ENCODE measurements around the gene ANXA6. TPM values are rescaled to one million over a fixed set of nuclear protein-coding genes. Genes with fewer than 3 reads are reported as not detected.

The ANXA6 gene
- total RNA-seq, 2 donors from 2014 or later, result 204 to 235 TPM

DNA sequence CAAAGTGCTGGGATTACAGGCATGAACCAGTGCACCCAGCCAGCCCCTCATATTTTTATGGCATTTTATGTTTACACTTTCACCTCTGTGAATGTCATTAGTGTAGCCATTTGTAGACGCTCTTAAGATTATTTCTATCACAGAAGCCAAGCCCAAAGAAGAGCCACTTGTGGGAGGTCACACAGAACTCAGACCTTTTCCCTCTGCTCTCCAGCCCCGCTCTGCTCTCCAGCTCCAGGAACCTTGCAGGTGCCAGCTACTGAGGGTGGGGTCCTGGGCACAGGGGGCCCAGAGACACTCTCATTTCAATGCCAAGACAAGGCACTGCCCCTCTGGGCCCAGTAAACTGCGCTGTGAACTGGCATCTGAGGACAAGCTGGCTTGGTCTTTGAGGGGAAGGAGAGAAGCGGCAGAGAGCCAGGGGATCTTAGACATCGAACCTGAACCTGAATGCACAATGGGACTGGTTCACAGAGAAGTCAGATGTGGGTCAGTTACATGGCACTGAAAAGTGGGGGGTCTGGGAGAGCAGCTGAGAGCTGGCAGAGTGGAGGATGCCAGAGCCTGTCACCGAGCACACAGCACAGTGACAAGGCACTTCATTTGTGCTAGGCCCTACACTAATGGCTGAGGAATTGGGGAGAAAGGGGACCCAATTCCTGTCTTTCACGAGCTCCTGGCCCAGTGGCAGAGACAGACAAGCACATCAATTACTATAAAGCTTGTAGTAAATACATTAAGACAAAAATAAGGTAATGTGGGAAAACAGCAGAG is 16.7 kb downstream of the ANXA6 start:
- H3K4me1 ChIP-seq (ENCODE audit: control insufficient read depth, insufficient read depth, low read length), result peaks cover 4% of the 10 kb centered on the region
- no peaks in the 10 kb centered on the region for H3K9me3 ChIP-seq (ENCODE audit: control insufficient read depth, low read length)
- TF ChIP-seq, protein P1, sequence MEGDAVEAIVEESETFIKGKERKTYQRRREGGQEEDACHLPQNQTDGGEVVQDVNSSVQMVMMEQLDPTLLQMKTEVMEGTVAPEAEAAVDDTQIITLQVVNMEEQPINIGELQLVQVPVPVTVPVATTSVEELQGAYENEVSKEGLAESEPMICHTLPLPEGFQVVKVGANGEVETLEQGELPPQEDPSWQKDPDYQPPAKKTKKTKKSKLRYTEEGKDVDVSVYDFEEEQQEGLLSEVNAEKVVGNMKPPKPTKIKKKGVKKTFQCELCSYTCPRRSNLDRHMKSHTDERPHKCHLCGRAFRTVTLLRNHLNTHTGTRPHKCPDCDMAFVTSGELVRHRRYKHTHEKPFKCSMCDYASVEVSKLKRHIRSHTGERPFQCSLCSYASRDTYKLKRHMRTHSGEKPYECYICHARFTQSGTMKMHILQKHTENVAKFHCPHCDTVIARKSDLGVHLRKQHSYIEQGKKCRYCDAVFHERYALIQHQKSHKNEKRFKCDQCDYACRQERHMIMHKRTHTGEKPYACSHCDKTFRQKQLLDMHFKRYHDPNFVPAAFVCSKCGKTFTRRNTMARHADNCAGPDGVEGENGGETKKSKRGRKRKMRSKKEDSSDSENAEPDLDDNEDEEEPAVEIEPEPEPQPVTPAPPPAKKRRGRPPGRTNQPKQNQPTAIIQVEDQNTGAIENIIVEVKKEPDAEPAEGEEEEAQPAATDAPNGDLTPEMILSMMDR (conservative IDR thresholded peaks at IDR 0.05), result no peak
- H3K27ac ChIP-seq (ENCODE audit: low read depth, low read length), result no peak overlapping the region
- no peak overlapping the region for H3K9ac ChIP-seq (ENCODE audit: extremely low read depth, low read length, poor library complexity, severe bottlenecking)
- H3K36me3 ChIP-seq (ENCODE audit: control insufficient read depth, insufficient read depth, low read length), result peaks cover 96% of the 10 kb centered on the region
- no peaks in the 10 kb centered on the region for H3K27me3 ChIP-seq (ENCODE audit: control insufficient read depth, insufficient read depth, low read length, poor library complexity, severe bottlenecking)
- DNase-seq, result no peak
- peaks cover 57% of the 10 kb centered on the region for H3K36me3 Mint-ChIP-seq (ENCODE audit: low read depth)
- H3K9me3 Mint-ChIP-seq, result no peaks in the 10 kb centered on the region
- peaks cover 6% of the 10 kb centered on the region for H3K4me1 Mint-ChIP-seq
- no peaks in the 10 kb centered on the region for H3K27me3 Mint-ChIP-seq (ENCODE audit: insufficient read depth)
- WGBS, 2 experiments (ENCODE audit: insufficient coverage in 1 of 2, insufficient read length in 1 of 2), result 92 to 96% methylated on average over 4 to 7 of the region's 7 CpGs
- peak overlapping the region; percentile 33 for H3K27ac Mint-ChIP-seq
- no peak overlapping the region for H3K4me3 Mint-ChIP-seq
- no peak overlapping the region for H3K4me3 ChIP-seq (ENCODE audit: low read length)

DNA sequence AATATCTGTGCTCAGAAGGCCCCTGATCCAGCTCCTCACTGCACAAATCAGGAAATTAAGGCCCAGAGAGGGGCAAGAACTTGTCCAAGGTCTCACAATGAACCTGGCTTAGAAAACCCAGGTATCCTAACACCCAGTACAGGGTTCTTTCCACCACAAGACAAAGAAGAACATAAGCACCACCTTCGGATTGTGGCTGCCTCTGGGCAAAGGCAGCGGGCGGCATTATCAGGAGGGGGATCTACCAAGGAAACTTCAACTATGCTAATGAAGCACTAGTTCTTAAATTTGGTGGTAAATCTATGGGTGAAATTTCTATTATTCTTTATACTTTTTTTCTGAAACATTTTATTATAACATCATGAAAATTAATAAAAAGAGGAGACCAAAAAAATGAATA is 17.9 kb downstream of the ANXA6 start:
- 99% methylated on average over 3 of the region's 3 CpGs; no CpG with 5 or more reads in 1 of the 2 experiments for WGBS, 2 experiments (ENCODE audit: insufficient coverage in 1 of 2, insufficient read length in 1 of 2)
- no peak for DNase-seq
- Mint-ChIP-seq H3K27ac (no peak overlapping the region), H3K27me3 (ENCODE audit: insufficient read depth) (no peaks in the 10 kb centered on the region), H3K4me1 (peaks cover 6% of the 10 kb centered on the region), H3K4me3 (no peak overlapping the region), H3K36me3 (ENCODE audit: low read depth) (peaks cover 62% of the 10 kb centered on the region), H3K9me3 (no peaks in the 10 kb centered on the region)
- no peak overlapping the region for H3K9ac ChIP-seq (ENCODE audit: extremely low read depth, low read length, poor library complexity, severe bottlenecking)
- no peaks in the 10 kb centered on the region for H3K9me3 ChIP-seq (ENCODE audit: control insufficient read depth, low read length)
- TF ChIP-seq, protein P1 (conservative IDR thresholded peaks at IDR 0.05), result no peak
- H3K4me3 ChIP-seq (ENCODE audit: low read length), result no peak overlapping the region
- peaks cover 4% of the 10 kb centered on the region for H3K4me1 ChIP-seq (ENCODE audit: control insufficient read depth, insufficient read depth, low read length)
- H3K27me3 ChIP-seq (ENCODE audit: control insufficient read depth, insufficient read depth, low read length, poor library complexity, severe bottlenecking), result no peaks in the 10 kb centered on the region
- H3K27ac ChIP-seq (ENCODE audit: low read depth, low read length), result no peak overlapping the region
- H3K36me3 ChIP-seq (ENCODE audit: control insufficient read depth, insufficient read depth, low read length), result peaks cover 96% of the 10 kb centered on the region

DNA sequence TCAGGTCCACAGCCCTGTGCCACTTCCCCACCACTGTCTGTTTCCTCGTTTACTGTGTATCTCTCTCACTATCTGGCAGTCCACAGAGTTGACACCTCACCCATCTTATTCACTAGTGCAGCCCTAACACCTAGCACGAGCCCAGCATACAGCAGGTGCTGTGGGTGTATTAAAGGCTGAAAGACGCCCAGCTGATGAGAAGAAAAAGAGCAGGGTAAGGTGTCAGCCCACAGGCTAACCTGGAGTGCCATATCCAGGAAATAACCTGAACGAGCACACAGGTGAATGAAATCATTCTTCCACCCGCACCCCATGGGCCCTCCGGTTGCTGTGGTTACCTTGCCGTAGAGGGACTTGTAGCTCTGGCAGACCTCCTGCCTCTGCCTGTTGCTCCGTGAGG is 18.6 kb downstream of the ANXA6 start:
- H3K27me3 Mint-ChIP-seq (ENCODE audit: insufficient read depth), result no peaks in the 10 kb centered on the region
- no peaks in the 10 kb centered on the region for H3K9me3 Mint-ChIP-seq
- peaks cover 96% of the 10 kb centered on the region for H3K36me3 ChIP-seq (ENCODE audit: control insufficient read depth, insufficient read depth, low read length)

More for the DNA sequence above, 18.6 kb downstream of the ANXA6 start:
- no peaks in the 10 kb centered on the region for H3K27me3 ChIP-seq (ENCODE audit: control insufficient read depth, insufficient read depth, low read length, poor library complexity, severe bottlenecking)
- Mint-ChIP-seq H3K4me1 (peaks cover 6% of the 10 kb centered on the region), H3K27ac (no peak overlapping the region), H3K4me3 (no peak overlapping the region), H3K36me3 (ENCODE audit: low read depth) (peaks cover 62% of the 10 kb centered on the region)
- DNase-seq, result no peak
- no peak overlapping the region for H3K4me3 ChIP-seq (ENCODE audit: low read length)
- peaks cover 4% of the 10 kb centered on the region for H3K4me1 ChIP-seq (ENCODE audit: control insufficient read depth, insufficient read depth, low read length)
- H3K9ac ChIP-seq (ENCODE audit: extremely low read depth, low read length, poor library complexity, severe bottlenecking), result no peak overlapping the region
- H3K27ac ChIP-seq (ENCODE audit: low read depth, low read length), result no peak overlapping the region
- TF ChIP-seq, protein P1 (conservative IDR thresholded peaks at IDR 0.05), result no peak
- H3K9me3 ChIP-seq (ENCODE audit: control insufficient read depth, low read length), result no peaks in the 10 kb centered on the region
- WGBS, 2 experiments (ENCODE audit: insufficient coverage in 1 of 2, insufficient read length in 1 of 2), result 94 to 98% methylated on average over 7 to 8 of the region's 8 CpGs

Data from endodermal cell (in vitro differentiated cells).